GM18861 (cell line): Measurements from ENCODE around the gene STAP1.
"Not testable (repeated sequence)": the region's sequence is repeated elsewhere in the genome, so short reads cannot be mapped to it uniquely, and the experiment has no call there.

Experiments
- ATAC-seq: cut with Tn5 transposase; IDR thresholded peaks from one replicate; pipeline ENCODE4 v1.9.1; 2021; ENCODE audit not compliant: unreplicated experiment

Gene STAP1

DNA sequence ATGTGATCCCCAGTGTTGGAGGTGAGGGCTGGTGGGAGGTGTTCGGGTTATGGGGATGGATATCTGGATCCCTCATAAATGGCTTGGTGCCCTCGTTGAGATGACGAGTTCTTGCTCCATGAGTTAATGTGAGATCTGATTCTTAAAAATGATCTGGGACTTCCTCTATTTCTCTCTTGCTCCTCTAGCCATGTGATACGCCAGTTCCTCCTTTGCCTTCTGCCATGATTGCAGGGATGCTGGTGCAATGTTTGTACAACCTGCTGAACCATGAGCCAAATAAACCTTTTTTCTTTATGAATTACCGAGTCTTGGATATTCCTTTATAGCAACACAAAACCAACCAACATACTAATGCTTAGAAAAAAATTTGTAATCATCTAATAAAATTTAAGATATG lies 56.6 kb downstream of the STAP1 start:
- ATAC-seq, result no peak

DNA sequence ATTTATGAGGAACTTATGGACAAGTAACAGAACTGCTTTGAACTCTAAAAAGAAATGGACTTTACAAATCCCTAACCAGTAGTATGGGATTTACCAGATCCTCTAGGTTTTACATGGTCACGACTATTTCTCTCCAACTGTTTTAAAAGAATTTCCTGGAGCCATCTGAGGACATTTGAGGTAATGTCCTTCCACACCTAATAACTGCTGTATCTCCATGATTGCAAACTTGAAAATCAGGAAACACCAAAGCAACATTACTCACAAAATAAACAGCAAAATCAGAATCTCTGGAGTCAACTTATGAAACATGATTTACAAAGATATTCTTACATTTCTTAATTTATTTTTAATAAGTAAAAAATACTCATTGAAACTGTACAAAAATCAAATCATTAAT lies 58.0 kb downstream of the STAP1 start:
- no peak for ATAC-seq

DNA sequence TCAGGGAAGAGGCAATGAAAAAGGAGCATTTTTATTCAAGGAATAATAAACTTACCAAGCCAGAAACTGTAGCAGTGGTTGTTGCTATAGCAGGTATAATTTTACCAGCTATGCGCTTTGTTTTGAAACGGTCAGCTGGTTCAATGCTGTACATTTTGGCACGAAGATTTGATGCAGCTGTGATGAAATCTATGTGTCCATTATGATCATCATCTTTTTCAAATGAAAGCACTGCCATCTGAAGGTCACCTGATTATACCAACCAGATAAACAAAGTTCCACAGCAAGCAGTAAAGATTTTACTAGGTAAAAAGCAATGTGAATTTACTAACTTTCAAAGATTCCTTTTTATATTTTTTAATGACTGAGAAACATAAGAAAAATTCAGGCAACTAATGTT lies 66.4 kb downstream of the STAP1 start:
- ATAC-seq, result no peak

DNA sequence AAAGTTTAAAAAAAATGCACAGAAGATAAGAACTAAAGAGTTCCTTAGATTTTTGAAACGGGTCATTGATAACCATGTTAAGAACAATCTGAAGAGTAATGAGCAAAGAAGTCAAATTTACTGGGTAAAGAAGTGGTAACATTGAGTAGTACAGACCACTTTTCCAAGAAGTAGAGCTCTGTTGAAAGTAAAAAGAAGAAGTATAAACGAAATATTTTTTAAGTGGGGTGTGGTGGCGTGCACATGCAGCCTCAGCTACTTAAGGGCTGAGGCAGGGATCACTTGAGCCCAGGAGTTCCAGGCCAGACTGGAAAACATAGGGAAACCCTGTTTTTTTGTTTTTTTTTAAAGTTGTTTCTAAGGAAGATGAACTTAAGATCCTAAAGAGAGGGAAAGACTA lies 74.0 kb downstream of the STAP1 start:
- ATAC-seq, result no peak

DNA sequence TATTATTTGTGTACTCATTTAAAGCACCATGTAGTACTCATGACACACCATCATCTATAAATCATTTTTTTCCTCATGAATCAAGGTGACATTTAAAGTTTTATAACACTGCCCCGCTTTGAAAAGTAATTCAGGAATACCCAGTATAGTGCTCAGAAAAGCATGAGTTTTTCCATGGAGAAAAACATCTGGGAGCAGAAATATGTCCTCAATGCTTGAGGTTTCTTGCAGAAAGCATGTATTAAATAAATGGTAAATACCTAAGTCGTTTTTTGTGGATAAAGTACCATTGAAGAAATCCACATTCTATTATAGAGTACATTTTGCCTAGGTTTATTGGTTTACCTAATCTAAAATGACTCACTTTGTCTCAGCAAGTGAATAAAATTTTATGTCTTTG lies 76.2 kb downstream of the STAP1 start:
- no peak for ATAC-seq

DNA sequence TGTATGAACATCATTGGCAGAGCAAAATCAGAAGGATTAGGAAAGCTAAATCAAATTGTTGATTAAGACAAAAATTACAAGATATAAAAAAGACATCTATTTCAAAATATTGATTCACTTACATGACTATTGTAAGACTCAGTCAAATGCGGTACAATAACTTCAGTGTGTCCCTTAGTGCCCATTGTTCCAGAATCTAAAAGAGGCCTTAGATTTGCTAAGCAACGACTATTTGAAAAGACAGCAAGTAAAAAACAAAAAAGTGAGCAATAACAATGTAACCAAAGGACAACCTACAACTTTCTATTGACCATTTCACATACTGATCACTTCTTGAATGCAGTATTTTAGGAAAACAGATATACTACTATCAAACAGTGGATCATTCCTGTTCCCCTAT lies 76.8 kb downstream of the STAP1 start:
- no peak for ATAC-seq

DNA sequence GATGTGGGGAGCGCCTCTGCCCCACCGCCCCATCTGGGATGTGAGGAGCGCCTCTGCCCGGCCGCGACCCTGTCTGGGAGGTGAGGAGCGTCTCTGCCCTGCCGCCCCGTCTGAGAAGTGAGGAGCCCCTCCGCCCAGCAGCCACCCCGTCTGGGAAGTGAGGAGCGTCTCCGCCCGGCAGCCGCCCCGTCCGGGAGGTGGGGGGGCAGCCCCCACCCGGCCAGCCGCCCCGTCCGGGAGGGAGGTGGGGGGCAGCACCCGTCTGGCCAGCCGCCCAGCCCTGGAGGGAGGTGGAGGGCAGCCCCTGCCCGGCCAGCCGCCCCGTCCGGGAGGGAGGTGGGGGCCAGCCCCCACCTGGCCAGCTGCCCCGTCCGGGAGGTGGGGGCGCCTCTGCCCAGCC lies 78.5 kb downstream of the STAP1 start:
- not testable (repeated sequence) for ATAC-seq

DNA sequence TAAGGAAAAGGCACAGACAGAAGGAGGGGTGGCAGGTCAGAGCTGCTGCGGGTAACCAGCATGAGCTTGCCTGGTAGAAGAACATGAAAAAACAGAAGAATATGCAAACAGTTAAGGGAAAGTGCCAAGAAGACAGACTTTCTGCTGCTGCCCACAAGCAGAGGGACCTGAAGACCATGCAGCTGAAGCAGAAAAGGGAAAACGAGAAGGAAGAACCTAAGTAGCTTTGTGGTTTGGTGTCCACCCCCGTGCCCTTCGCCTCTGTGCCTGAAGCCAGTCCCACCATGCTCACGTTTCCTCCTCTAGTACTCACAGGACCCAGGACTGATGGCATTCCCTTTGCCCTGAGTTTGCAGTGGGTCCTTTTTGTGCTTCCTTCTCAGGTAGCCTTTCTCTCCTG lies 79.6 kb downstream of the STAP1 start:
- no peak for ATAC-seq

DNA sequence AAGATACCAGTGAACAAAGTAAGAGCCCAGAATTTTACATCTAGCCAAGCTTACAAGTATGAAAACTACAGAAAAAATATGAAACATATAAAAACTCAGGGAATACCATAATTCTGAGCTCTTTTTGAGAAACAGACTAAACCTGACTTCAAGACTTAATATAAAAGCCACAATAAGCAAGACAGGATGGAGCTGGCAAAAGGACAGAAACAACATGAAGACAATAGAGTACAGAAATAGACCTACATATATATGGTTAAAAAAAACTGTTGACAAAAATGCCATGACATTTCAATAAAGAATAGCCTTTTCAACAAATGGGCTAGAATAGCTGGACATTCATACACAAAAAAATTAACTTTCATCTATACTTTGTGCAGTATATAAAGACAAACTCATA lies 93.0 kb downstream of the STAP1 start:
- no peak for ATAC-seq
